IPS-20b (cell line): Measurements from ENCODE around the gene EFCAB5.
"Not testable (repeated sequence)": the region's sequence is repeated elsewhere in the genome, so short reads cannot be mapped to it uniquely, and the experiment has no call there.

Experiments used
- H3K27ac ChIP-seq: one replicate; pipeline ENCODE4 v1.5.1; 2013; ENCODE audit warnings: low read length
- H3K27me3 ChIP-seq: 2 replicates; pipeline ENCODE4 v1.6.1; 2013; ENCODE audit warnings: mild to moderate bottlenecking, low read length, inconsistent platforms; ENCODE audit not compliant: insufficient read depth
- H3K36me3 ChIP-seq: 2 replicates; pipeline ENCODE4 v1.6.1; 2013; ENCODE audit warnings: low read depth, mild to moderate bottlenecking, inconsistent platforms, low read length, moderate library complexity; ENCODE audit not compliant: insufficient read depth
- H3K4me1 ChIP-seq: 2 replicates; pipeline ENCODE4 v1.6.1; 2013; ENCODE audit warnings: mild to moderate bottlenecking, control low read depth, inconsistent platforms, low read length, moderate library complexity; ENCODE audit not compliant: insufficient read depth
- H3K4me3 ChIP-seq: 2 replicates; pipeline ENCODE4 v1.5.1; 2013; ENCODE audit warnings: mild to moderate bottlenecking, low read length, inconsistent platforms
- H3K9ac ChIP-seq: 2 replicates; pipeline ENCODE4 v1.6.1; 2013; ENCODE audit warnings: low read depth, mild to moderate bottlenecking, inconsistent platforms, low read length, moderate library complexity
- H3K9me3 ChIP-seq: 2 replicates; pipeline ENCODE4 v1.6.1; 2013; ENCODE audit warnings: mild to moderate bottlenecking, low read depth, low read length, inconsistent platforms; ENCODE audit not compliant: insufficient read depth

The EFCAB5 gene

GRCh38 chr17:29980261-29980660 lies 38.8 kb downstream of the EFCAB5 start:
- H3K36me3 ChIP-seq, result no peaks in the 10 kb centered on the region
- H3K9me3 ChIP-seq, result peaks cover 11% of the 10 kb centered on the region
- no peak overlapping the region for H3K9ac ChIP-seq
- no peak overlapping the region for H3K27ac ChIP-seq
- no peak overlapping the region for H3K4me3 ChIP-seq
- no peaks in the 10 kb centered on the region for H3K4me1 ChIP-seq
- no peaks in the 10 kb centered on the region for H3K27me3 ChIP-seq

- H3K9me3 ChIP-seq, result peaks cover 21% of the 10 kb centered on the region
- no peak overlapping the region for H3K4me3 ChIP-seq
- no peaks in the 10 kb centered on the region for H3K36me3 ChIP-seq
- H3K4me1 ChIP-seq, result no peaks in the 10 kb centered on the region
- no peak overlapping the region for H3K27ac ChIP-seq
- H3K27me3 ChIP-seq, result no peaks in the 10 kb centered on the region
- no peak overlapping the region for H3K9ac ChIP-seq
These were observed 41.7 kb downstream of the EFCAB5 start for GRCh38 chr17:29982991-29983653.

DNA sequence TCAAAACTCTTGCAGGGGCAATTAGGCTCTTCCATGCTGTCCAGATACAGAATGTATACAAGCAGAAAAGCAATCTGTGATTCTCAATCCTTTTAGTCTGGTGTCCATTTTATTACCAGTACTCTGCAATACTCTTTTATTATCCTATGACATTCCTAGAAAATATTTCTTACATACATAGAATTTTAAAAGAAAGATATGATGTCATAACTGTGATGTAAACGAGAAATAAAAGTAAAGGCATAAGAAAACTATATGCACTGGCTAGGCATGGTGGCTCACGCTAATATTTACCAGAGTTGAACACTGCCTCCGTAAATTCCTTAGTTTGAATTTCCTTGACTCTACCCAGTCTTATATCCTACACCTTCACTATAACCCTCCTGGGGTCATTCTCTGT lies 55.0 kb downstream of the EFCAB5 start:
- Histone ChIP-seq H3K9ac (no peak overlapping the region), H3K27ac (no peak overlapping the region), H3K4me1 (no peaks in the 10 kb centered on the region), H3K27me3 (no peaks in the 10 kb centered on the region), H3K36me3 (no peaks in the 10 kb centered on the region), H3K4me3 (no peak overlapping the region), H3K9me3 (peaks cover 6% of the 10 kb centered on the region)

DNA sequence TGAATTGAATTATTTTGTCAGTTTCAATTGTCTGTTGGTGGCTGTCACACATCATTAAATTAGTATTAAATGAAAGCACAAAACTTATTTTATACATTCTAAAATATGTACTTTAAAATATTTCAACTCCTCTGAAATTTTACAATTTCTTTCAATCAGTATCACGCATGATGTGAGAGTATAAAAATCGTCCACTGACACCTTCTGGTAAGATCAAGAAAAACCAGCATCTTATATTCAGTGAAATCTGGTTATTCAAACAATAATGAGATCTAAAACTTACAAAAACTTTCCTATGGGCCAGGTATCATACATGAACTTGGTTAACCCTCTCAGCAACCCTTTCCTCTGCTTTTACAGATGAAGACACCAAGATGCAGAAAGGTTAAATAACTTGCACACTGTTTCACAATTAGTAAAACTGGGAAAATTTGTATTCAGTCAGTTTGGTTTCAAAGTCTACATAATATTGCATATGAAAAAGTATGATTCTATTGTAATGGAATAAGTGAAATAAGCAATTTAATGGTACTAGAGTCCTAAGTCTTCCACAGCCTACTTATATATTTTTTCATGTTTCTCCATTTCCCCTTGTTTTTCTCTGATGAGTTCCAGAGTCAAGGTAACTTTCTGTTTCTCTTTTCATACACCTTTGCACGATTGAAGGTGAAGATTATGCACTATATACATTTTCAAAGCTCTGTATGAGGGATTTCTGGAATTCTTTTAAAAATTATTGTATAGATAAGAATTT lies 58.7 kb downstream of the EFCAB5 start:
- H3K9me3 ChIP-seq, result no peaks in the 10 kb centered on the region
- no peak overlapping the region for H3K4me3 ChIP-seq
- no peak overlapping the region for H3K9ac ChIP-seq
- H3K36me3 ChIP-seq, result no peaks in the 10 kb centered on the region
- no peak overlapping the region for H3K27ac ChIP-seq
- H3K4me1 ChIP-seq, result no peaks in the 10 kb centered on the region
- no peaks in the 10 kb centered on the region for H3K27me3 ChIP-seq

- Histone ChIP-seq H3K27me3 (no peaks in the 10 kb centered on the region), H3K9ac (no peak overlapping the region), H3K4me1 (no peaks in the 10 kb centered on the region; the same call in 1 of the 2 replicates), H3K27ac (no peak overlapping the region), H3K4me3 (no peak overlapping the region), H3K36me3 (no peaks in the 10 kb centered on the region), H3K9me3 (no peaks in the 10 kb centered on the region)
These were observed 59.4 kb downstream of the EFCAB5 start for GRCh38 chr17:30000755-30001257.

DNA sequence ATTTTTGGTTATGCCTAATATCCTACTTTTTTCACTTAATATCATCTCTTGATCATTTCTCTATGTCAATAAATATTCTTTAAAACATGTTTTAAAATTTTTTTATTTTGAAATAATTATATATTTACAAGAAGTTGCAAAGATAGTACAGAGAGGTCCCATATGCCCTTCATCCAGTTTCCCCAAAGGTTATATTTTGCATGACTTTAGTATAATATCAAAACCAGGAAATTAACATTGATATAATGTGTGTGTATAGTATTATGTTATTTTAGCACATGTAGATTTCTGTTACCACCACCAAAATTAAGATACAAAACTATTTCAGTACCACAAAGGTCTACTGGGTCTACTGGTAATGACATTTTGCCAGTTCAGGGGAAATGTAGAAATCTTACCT lies 60.7 kb downstream of the EFCAB5 start:
- no peak overlapping the region for H3K4me3 ChIP-seq
- no peaks in the 10 kb centered on the region for H3K27me3 ChIP-seq
- H3K9me3 ChIP-seq, result no peaks in the 10 kb centered on the region
- H3K27ac ChIP-seq, result no peak overlapping the region
- no peaks in the 10 kb centered on the region for H3K36me3 ChIP-seq
- no peak overlapping the region for H3K9ac ChIP-seq
- H3K4me1 ChIP-seq, result no peaks in the 10 kb centered on the region; the same call in 1 of the 2 replicates

DNA sequence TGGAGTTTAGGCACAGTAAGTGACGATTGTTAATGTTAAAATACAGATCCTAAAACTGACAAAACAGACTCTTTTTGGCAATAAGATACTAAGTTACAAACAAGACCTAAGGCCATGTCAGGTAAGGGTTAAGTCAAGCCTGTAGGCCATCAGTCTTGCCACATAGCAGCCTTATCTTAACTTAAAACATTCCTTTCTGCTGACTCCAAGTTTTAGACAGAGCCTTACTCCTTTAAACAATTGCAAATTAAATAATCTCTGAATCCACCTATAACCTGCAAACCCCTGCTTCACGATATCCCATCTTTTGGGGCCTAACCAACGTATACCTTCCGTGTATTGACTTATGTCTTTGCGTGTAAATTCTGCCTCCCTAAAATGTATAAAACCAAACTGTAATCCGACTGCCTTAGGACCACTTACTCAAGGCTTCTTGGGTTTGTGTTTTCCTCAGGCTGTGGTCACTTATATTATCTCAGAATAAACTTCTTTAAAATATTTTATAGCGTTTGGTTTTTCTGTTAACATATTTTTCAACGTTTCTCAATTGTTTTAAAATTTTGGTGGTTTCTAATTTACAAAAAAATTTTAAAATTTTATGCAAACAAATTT lies 64.4 kb downstream of the EFCAB5 start:
- no peak overlapping the region for H3K9ac ChIP-seq
- H3K4me3 ChIP-seq, result no peak overlapping the region
- no peaks in the 10 kb centered on the region for H3K36me3 ChIP-seq
- H3K27me3 ChIP-seq, result no peaks in the 10 kb centered on the region
- no peaks in the 10 kb centered on the region for H3K9me3 ChIP-seq
- no peak overlapping the region for H3K27ac ChIP-seq
- no peaks in the 10 kb centered on the region; the same call in 1 of the 2 replicates for H3K4me1 ChIP-seq

DNA sequence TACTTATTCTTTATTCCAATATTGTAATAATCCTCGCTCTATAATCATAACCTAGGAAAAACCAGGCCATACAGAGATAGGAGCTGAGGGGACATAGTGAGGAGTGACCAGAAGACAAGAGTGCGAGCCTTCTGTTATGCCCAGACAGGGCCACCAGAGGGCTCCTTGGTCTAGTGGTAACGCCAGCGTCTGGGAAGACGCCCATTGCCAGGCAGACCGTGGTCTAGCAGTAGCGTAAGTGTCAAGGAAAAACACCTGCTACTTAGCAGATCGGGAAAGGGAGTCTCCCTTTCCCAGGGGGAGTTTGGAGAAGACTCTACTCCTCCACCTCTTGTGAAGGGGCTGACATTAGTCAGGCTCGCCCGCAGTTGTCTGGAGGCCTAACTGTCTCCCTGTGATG lies 70.5 kb downstream of the EFCAB5 start:
- not testable (repeated sequence) for H3K9me3 ChIP-seq, H3K4me1 ChIP-seq, H3K27ac ChIP-seq, H3K4me3 ChIP-seq, H3K9ac ChIP-seq, H3K27me3 ChIP-seq, H3K36me3 ChIP-seq

DNA sequence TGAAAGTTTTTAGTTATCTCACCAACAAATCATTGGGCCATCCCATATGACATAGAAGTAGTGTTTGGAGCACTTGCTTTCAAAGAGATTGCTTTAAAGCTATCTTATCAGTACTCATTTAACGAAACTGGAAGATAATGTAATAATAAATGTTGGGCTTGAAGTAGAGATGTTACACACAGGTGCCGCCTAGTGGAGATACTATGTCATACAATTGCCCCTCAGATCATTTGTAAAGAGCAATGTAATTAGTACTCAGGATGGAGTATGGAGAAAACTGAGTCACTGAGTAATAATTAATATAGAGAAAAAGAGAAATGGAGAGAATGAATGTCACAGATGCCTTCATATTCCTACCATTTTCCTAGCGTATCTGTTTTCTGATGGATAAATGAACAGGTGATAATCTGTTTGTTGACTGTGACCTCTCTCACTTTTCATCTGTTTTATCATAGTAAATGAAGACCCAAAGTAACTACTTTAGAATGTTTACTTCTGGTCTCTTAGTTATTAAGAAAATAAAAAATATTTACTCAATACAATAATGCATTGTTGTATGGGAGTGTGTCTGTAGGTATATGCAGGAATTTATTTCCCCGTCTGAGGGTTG lies 80.4 kb downstream of the EFCAB5 start:
- no peak overlapping the region for H3K9ac ChIP-seq
- H3K27ac ChIP-seq, result no peak overlapping the region
- H3K4me3 ChIP-seq, result no peak overlapping the region
- H3K36me3 ChIP-seq, result no peaks in the 10 kb centered on the region
- no peaks in the 10 kb centered on the region for H3K27me3 ChIP-seq
- H3K9me3 ChIP-seq, result no peaks in the 10 kb centered on the region
- H3K4me1 ChIP-seq, result no peaks in the 10 kb centered on the region

DNA sequence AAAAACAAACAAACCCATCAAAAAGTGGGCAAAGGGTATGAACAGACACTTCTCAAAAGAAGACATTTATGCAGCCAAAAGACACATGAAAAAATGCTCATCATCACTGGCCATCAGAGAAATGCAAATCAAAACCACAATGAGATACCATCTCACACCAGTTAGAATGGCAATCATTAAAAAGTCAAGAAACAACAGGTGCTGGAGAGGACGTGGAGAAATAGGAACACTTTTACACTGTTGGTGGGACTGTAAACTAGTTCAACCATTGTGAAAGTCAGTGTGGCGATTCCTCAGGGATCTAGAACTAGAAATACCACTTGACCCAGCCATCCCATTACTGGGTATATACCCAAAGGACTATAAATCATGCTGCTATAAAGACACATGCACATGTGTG lies 83.9 kb downstream of the EFCAB5 start:
- not testable (repeated sequence) for H3K4me3 ChIP-seq, H3K27me3 ChIP-seq, H3K9me3 ChIP-seq, H3K36me3 ChIP-seq, H3K27ac ChIP-seq, H3K4me1 ChIP-seq, H3K9ac ChIP-seq

DNA sequence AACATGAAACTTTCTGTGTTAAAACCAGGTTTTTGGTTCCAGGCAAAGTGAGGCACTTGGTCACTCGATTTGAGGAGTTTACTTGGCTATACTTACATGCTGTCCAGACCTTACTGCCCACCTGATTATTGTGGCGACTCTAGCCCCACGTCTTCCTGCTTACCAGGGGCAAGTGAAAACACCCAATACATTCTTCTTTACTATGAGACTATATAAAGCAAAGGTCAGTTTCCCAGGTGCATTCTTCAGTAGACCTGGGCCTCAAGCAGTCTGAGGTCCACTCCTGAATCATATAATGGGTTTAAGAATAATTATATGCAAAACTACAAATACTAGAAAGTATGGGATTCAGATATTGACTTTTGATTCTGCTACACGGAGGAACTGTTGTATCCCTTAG lies 86.2 kb downstream of the EFCAB5 start:
- Histone ChIP-seq H3K27me3 (no peaks in the 10 kb centered on the region), H3K4me1 (no peaks in the 10 kb centered on the region), H3K27ac (no peak overlapping the region), H3K9ac (no peak overlapping the region), H3K4me3 (no peak overlapping the region), H3K9me3 (no peaks in the 10 kb centered on the region), H3K36me3 (no peaks in the 10 kb centered on the region)
